Astrocyte of the cerebellum (primary cell): ENCODE results near the gene PLB1.
A peak's percentile ranks its signal among the peaks of the same experiment; 100 is the strongest.

Experiments used
- DNase-seq: peaks from one replicate; pipeline ENCODE4 v3.0.0-alpha.2; 2011; ENCODE audit warnings: low read depth
- H3K4me3 ChIP-seq: 2 replicates; pipeline ENCODE4 v1.5.1; 2011; ENCODE audit warnings: mild to moderate bottlenecking, low read depth, low read length, moderate library complexity
- in situ Hi-C: cut with HindIII; loops from 2 replicates; pipeline ENCODE4 v1.10.0; 2017; ENCODE audit warnings: low sequenced_read_pairs
- TF ChIP-seq, protein P1 (sequence below): IDR thresholded peaks from 2 replicates; pipeline ENCODE4 v1.5.1; 2012; ENCODE audit warnings: low read length, low read depth, moderate library complexity, mild to moderate bottlenecking; ENCODE audit errors: missing control alignments

The PLB1 gene

DNA sequence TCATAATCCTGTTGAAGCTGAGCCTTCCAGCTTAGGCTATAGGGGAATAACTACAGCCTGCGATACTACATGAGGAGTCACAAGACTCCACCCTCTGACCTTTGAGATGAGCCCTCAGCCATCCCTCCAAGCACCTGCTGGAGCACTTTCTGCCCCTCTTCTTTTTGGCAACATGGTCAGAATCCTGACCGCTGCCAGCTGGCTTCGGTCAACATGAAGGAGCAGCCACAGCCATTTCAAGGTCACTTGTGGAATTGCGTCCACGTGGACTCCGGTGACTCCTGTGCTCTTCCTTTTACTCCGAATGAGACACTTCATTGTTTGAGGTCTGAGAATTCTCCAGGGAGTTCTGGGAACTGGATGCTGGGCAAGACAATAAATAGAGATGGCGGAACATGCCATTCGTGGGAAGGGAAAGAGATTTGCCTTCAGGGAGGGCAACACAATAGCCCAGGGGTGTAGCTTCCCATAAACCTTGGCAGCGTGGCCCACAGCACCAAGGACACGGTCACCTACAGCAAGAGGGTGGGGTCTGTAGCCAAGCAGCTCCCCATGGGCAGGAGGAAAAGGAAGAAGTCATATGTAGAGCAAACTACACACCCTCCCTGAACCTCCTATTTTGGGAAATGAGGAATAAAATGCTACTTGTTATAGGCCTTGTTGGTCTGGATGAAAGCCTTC is 182.5 kb downstream of the PLB1 start:
- no peak overlapping the region for H3K4me3 ChIP-seq
- no peak for DNase-seq
- in situ Hi-C loops, result no loop called here
- TF ChIP-seq, protein P1, sequence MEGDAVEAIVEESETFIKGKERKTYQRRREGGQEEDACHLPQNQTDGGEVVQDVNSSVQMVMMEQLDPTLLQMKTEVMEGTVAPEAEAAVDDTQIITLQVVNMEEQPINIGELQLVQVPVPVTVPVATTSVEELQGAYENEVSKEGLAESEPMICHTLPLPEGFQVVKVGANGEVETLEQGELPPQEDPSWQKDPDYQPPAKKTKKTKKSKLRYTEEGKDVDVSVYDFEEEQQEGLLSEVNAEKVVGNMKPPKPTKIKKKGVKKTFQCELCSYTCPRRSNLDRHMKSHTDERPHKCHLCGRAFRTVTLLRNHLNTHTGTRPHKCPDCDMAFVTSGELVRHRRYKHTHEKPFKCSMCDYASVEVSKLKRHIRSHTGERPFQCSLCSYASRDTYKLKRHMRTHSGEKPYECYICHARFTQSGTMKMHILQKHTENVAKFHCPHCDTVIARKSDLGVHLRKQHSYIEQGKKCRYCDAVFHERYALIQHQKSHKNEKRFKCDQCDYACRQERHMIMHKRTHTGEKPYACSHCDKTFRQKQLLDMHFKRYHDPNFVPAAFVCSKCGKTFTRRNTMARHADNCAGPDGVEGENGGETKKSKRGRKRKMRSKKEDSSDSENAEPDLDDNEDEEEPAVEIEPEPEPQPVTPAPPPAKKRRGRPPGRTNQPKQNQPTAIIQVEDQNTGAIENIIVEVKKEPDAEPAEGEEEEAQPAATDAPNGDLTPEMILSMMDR, result no peak

DNA sequence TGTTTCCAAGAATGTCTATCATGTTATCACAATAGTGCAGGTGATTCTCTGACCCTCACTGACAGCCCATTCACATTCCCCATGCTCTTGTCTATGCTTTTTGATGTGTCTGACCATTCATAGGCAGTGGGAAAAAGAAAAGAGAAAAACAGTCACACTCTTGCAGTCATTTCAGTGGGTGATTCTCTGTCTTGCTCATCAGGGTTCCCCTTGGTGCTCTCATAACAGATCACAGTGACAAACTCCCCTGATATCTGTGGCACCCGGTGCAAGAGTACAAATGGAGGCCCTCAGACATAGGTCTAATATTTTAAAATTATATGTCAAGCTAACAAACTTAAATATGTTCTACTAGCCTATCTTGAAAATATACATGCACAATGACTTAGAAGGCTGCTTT is 183.1 kb downstream of the PLB1 start:
- TF ChIP-seq, protein P1, result no peak
- H3K4me3 ChIP-seq, result no peak overlapping the region
- no peak for DNase-seq
- in situ Hi-C loops, result no loop called here

DNA sequence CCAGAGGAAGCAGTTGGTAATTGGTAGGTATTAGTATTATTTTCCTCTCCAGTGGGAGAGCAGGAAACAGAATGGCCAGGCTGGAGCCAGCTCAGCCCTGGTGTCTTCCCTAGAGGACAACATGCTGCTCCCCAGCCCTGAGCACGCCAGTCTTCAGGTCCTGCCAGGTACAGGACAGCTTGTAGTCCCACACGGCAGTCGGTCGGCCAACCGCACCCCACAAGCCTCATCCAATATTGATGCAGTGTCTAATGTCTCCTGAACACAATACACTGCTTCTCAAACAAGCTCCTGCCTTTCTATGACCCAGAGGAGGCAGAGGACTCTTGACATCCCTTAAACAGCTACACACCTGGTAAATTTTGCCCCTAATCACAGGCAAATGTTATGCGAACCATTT is 184.8 kb downstream of the PLB1 start:
- H3K4me3 ChIP-seq, result no peak overlapping the region
- DNase-seq, result no peak
- TF ChIP-seq, protein P1, result no peak
- in situ Hi-C loops, result no loop called here

DNA sequence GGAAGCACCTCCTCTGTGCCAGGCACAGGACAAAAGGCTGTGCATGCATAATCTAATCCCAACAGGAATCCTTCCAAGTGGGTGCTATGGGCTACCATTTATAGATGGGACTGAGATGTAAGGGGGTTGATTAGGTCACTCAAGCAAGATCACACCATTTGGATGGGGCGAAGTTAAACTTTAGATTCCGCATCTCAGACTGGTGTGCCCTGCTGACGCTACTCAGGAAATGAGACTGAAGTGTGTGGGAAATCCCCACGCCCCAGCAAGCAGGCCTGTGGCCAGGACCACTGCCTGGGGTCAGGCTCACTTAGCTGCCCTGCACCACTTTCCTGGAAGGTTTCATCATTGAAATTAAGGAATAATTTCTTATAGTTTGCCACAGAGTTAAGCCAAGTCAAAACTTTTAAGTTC is 185.3 kb downstream of the PLB1 start:
- no peak overlapping the region for H3K4me3 ChIP-seq
- in situ Hi-C loops, result no loop called here
- TF ChIP-seq, protein P1, result no peak
- no peak for DNase-seq

DNA sequence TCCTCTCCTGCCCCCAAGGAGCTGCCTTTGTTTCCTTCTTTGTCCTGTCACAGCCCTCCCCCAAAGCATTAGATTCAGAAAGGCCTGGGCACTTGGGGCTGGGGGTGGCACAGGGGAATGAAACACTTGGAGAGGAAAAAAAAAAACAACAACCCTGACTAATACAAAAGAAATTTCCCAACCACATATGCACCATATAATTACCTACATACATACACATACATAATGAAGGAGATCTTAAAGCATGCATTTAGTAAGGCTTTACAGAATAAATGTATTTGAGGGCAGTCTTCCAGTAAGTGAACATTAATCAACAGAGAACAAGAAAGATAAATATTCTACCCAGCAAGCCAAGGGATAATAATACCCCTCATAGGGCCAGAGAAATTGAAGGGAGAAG is 185.7 kb downstream of the PLB1 start:
- no peak for DNase-seq
- H3K4me3 ChIP-seq, result no peak overlapping the region
- in situ Hi-C loops, result no loop called here
- TF ChIP-seq, protein P1, result no peak

DNA sequence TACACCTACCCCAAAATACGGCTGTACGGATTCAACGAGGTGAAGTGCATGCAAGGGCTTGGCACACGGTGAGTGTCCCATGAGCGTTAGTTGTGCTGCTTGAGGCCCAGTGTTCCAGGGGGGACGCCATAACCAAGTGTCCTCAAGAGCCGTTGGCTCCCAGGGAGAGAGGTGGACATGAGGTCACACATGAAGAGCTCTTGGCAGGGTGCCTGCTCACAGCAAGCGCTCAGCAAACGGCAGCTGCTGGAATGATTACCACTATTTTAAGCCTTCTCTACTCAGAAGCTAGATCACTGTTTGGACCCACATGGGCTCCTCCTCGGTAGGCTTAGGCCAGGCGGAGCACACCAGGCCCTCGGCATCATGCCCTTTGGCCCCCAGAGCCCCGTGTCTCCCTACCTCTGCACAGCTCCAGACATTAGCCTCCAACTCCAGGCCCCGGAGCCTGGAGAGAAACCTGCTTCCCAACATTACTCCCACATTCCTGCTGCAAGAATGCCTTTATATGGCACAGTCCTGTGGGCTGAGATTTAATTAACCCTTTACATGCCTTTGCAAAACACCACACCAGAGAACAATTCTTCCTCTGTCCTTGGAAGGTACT is 187.3 kb downstream of the PLB1 start:
- no peak overlapping the region for H3K4me3 ChIP-seq

More for the DNA sequence above, 187.3 kb downstream of the PLB1 start:
- DNase-seq, result peak; percentile 73
- in situ Hi-C loops, result no loop called here
- TF ChIP-seq, protein P1, result no peak
